B cell (primary cell): Measurements from ENCODE around the gene TAS2R3. TPM values are rescaled to one million over a fixed set of nuclear protein-coding genes. Genes with fewer than 3 reads are reported as not detected.
A peak's percentile ranks its signal among the peaks of the same experiment; 100 is the strongest.

Source experiments
- ATAC-seq: fragments of 200-7000 bp; cut with Tn5 transposase; one replicate; pipeline ENCODE4 v1.10.0; 2021; ENCODE audit warnings: low read depth, mild to moderate bottlenecking, moderate number of reproducible peaks, moderate library complexity
- CTCF ChIA-PET: fragments of 350-600 bp; sonication (Branson Sonifier 250); formaldehyde crosslinking; loops from one replicate; lab custom pipeline; 2021; ENCODE audit warnings: antibody characterized with exemption, inconsistent platforms; lab: Charles Lee
- POLR2A ChIA-PET: fragments of 350-600 bp; sonication (Branson Sonifier 250); formaldehyde crosslinking; loops from one replicate; lab custom pipeline; 2021; ENCODE audit warnings: antibody characterized with exemption; lab: Charles Lee
- DNase-seq: peaks from one replicate; pipeline ENCODE4 v3.0.0; 2013
- H2AFZ ChIP-seq: 2 replicates; pipeline ENCODE4 v1.6.1; 2012; ENCODE audit warnings: mild to moderate bottlenecking, low read depth, low read length; ENCODE audit not compliant: insufficient read depth, poor library complexity, severe bottlenecking
- H3K27ac ChIP-seq, 2 donors: 1 replicate in 1 of 2; 2 replicates in 1 of 2; pipeline ENCODE4 v1.5.1; 2012 to 2013; ENCODE audit warnings: low read length in 2 of 2, mild to moderate bottlenecking in 2 of 2, moderate library complexity in 1 of 2
- H3K27me3 ChIP-seq, 4 experiments: fragments of 200-600 bp in 1 of 4; sonication (generic) in 1 of 4; replicated peaks in 1 of 4; 1 replicate in 2 of 4; 2 replicates in 2 of 4; pipeline versions ENCODE4 v1.6.1 to v1.7.0; 2013 to 2016; ENCODE audit warnings: low read length in 3 of 4, mild to moderate bottlenecking in 2 of 4, mixed read lengths in 1 of 4, moderate library complexity in 1 of 4; ENCODE audit not compliant: insufficient read depth in 4 of 4, control insufficient read depth in 3 of 4; ENCODE audit errors: control extremely low read depth in 1 of 4
- H3K36me3 ChIP-seq, 2 experiments: replicated peaks in 1 of 2; 1 replicate in 1 of 2; 2 replicates in 1 of 2; pipeline versions ENCODE4 v1.6.1 to v1.7.1; 2013; ENCODE audit warnings: low read length in 1 of 2; ENCODE audit not compliant: insufficient read depth in 2 of 2, control insufficient read depth in 1 of 2; ENCODE audit errors: control extremely low read depth in 1 of 2, extremely low read depth in 1 of 2
- H3K4me1 ChIP-seq, 2 donors: fragments of 200-600 bp in 1 of 2; sonication (generic) in 1 of 2; 1 replicate in 1 of 2; 2 replicates in 1 of 2; pipeline versions ENCODE4 v1.5.1 to v1.6.1; 2013 to 2017; ENCODE audit warnings: low read length in 2 of 2; ENCODE audit not compliant: control insufficient read depth in 2 of 2, insufficient read depth in 2 of 2
- H3K4me2 ChIP-seq: replicated peaks from 2 replicates; pipeline ENCODE3; 2012; ENCODE audit warnings: mild to moderate bottlenecking, low read depth, low read length; ENCODE audit not compliant: poor library complexity, severe bottlenecking
- H3K4me3 ChIP-seq, 5 experiments: fragments of 200-600 bp in 1 of 5; sonication (generic) in 1 of 5; 1 replicate in 3 of 5; 2 replicates in 2 of 5; pipeline versions ENCODE4 v1.5.1 to v1.7.0; 2011 to 2016; ENCODE audit warnings: low read length in 4 of 5, mild to moderate bottlenecking in 4 of 5, low read depth in 2 of 5, control low read depth in 1 of 5, moderate library complexity in 1 of 5; ENCODE audit not compliant: insufficient read depth in 1 of 5; ENCODE audit errors: control extremely low read depth in 1 of 5, extremely low read depth in 1 of 5
- H3K79me2 ChIP-seq: fragments of 200-600 bp; sonication (generic); one replicate; pipeline ENCODE4 v1.6.0; 2016; ENCODE audit warnings: low read length; ENCODE audit not compliant: control insufficient read depth, insufficient read depth
- H3K9ac ChIP-seq: fragments of 200-600 bp; sonication (generic); 2 replicates; pipeline ENCODE4 v1.6.1; 2017; ENCODE audit warnings: mild to moderate bottlenecking, low read length, moderate library complexity
- H3K9me3 ChIP-seq, 3 donors: one replicate each; pipeline versions ENCODE4 v1.6.1 to v1.7.1; 2013; ENCODE audit warnings: low read length in 2 of 3; ENCODE audit not compliant: control insufficient read depth in 2 of 3, insufficient read depth in 1 of 3; ENCODE audit errors: control extremely low read depth in 1 of 3
- H4K20me1 ChIP-seq: 2 replicates; pipeline ENCODE4 v1.6.0; 2012; ENCODE audit warnings: mild to moderate bottlenecking, low read length; ENCODE audit not compliant: insufficient read depth, control insufficient read depth, poor library complexity, severe bottlenecking
- H3K27ac Mint-ChIP-seq: one replicate; pipeline ENCODE4 v1.8.0; 2021; ENCODE audit warnings: mixed read lengths
- H3K27me3 Mint-ChIP-seq: one replicate; pipeline ENCODE4 v1.8.0; 2021; ENCODE audit warnings: mixed read lengths
- H3K4me1 Mint-ChIP-seq: one replicate; pipeline ENCODE4 v1.8.0; 2021; ENCODE audit warnings: mixed read lengths
- H3K4me3 Mint-ChIP-seq: one replicate; pipeline ENCODE4 v1.8.0; 2021; ENCODE audit warnings: mixed read lengths
- H3K9me3 Mint-ChIP-seq: one replicate; pipeline ENCODE4 v1.8.0; 2022; ENCODE audit warnings: mixed read lengths; ENCODE audit not compliant: insufficient read depth
- EZH2 ChIP-seq: IDR thresholded peaks from 2 replicates; pipeline ENCODE4 v1.6.1; 2012; ENCODE audit warnings: borderline replicate concordance, low read depth, mild to moderate bottlenecking, moderate library complexity, low read length; ENCODE audit not compliant: insufficient read depth, poor library complexity, severe bottlenecking
- WGBS: methylation state at CpG from one replicate; pipeline ENCODE4 v1.1.5; 2013; ENCODE audit warnings: missing lambda C conversion rate; ENCODE audit not compliant: insufficient coverage; 5-methylcytosine and 5-hydroxymethylcytosine counted together
- intact Hi-C: fragments of 100-400 bp; cut with micrococcal nuclease; formaldehyde crosslinking; loops from one replicate; pipeline ENCODE4 v1.10.0; 2022
- polyA plus RNA-seq: library from polyadenylated mRNA; depleted of rRNA; stranded (reverse); fragments of >200 nt; gene quantifications from 2 replicates; pipeline ENCODE4 v1.2.3, GENCODE V29; 2012
- total RNA-seq, 2 donors: library from RNA; stranded (reverse); fragments of 120-200 nt in 1 of 2; gene quantifications; 1 replicate in 1 of 2; 2 replicates in 1 of 2; pipeline versions ENCODE4 v1.2.3 to v1.2.4, GENCODE V29; 2013 to 2022
- TF ChIP-seq, protein P1 (sequence below): fragments of 200-600 bp; IDR thresholded peaks from one replicate; pipeline ENCODE4 v1.8.0; 2022; ENCODE audit warnings: antibody characterized with exemption, mild to moderate bottlenecking

Gene TAS2R3
- total and polyA plus RNA-seq, 2 donors (not counting 1 experiment from before 2014, with no cell fraction given), result 8.6 TPM; not detected in 1

DNA sequence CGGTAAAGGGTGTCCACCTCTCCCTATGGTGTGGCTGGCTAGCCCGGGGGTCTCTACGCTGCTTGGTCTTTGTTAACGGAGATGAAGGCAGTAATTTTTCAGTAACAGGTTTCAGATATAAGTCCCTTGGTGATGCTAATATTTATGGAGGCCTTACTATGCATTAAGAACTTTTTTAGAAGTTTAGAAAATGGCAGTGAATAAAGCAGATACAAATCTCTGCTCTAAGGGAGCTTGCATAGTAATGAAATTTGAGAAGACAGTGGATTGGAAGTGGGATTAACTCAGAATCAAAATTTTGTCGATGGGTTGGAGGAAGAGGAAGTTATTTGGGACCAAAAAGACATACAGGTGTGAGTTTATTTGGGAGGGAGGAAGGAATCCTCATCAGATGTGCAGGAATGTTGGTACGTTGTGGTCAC, 25.3 kb upstream of the TAS2R3 start:
- Histone ChIP-seq H4K20me1 (peaks cover under 1% of the 10 kb centered on the region), H3K4me2 (peak overlapping the region; percentile 61), H3K36me3 (peaks cover 11 to 32% of the 10 kb centered on the region in 2 experiments), H3K27me3 (no peaks in the 10 kb centered on the region), H3K4me1 (peaks cover 19 to 20% of the 10 kb centered on the region in 2 donors), H3K79me2 (peaks cover 29% of the 10 kb centered on the region), H3K9me3 (no peaks in the 10 kb centered on the region), H3K4me3 (peak overlapping the region; percentile 66 to 93 (median 90)), H3K27ac (peak overlapping the region; percentile 84 to 92), H3K9ac (peak overlapping the region; percentile 72), H2AFZ (peak overlapping the region; percentile 79)
- Mint-ChIP-seq H3K27me3 (no peaks in the 10 kb centered on the region), H3K4me3 (peak overlapping the region; percentile 95), H3K9me3 (no peaks in the 10 kb centered on the region), H3K4me1 (peaks cover 37% of the 10 kb centered on the region), H3K27ac (peak overlapping the region; percentile 97)
- DNase-seq (no peak), ATAC-seq (no peak)
- no peak for TF ChIP-seq EZH2
- TF ChIP-seq, protein P1, sequence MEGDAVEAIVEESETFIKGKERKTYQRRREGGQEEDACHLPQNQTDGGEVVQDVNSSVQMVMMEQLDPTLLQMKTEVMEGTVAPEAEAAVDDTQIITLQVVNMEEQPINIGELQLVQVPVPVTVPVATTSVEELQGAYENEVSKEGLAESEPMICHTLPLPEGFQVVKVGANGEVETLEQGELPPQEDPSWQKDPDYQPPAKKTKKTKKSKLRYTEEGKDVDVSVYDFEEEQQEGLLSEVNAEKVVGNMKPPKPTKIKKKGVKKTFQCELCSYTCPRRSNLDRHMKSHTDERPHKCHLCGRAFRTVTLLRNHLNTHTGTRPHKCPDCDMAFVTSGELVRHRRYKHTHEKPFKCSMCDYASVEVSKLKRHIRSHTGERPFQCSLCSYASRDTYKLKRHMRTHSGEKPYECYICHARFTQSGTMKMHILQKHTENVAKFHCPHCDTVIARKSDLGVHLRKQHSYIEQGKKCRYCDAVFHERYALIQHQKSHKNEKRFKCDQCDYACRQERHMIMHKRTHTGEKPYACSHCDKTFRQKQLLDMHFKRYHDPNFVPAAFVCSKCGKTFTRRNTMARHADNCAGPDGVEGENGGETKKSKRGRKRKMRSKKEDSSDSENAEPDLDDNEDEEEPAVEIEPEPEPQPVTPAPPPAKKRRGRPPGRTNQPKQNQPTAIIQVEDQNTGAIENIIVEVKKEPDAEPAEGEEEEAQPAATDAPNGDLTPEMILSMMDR, result peak; percentile 17
- intact Hi-C loops, result loop anchor here (1.0 to 5.0 kb wide), 7 partner anchors 37 to 1561 kb away; partner anchors contain the start of genes AGK, BRAF and KDM7A
- ChIA-PET CTCF (interaction anchor here (1.0 to 7.6 kb wide), 14 partner anchors 23 to 1065 kb away, joined by 3 to 66 read pairs (median 4); partner anchors contain the start of genes ADCK2, DENND11, MRPS33 and WEE2), POLR2A (interaction anchor here (0.8 to 2.2 kb wide), 3 partner anchors 37 to 1260 kb away, joined by 3 to 21 read pairs (median 7); partner anchors contain the start of genes DENND11 and MRPS33)
- 0% methylated on average over 1 of the region's 6 CpGs for WGBS

- H3K36me3 ChIP-seq, result peaks cover 12 to 38% of the 10 kb centered on the region in 2 experiments
- intact Hi-C loops, result loop anchor here (2.0 to 5.0 kb wide), 2 partner anchors 814 to 1562 kb away; partner anchors contain the start of genes BRAF and KDM7A
- H3K9me3 ChIP-seq, result no peaks in the 10 kb centered on the region
- H3K79me2 ChIP-seq, result peaks cover 29% of the 10 kb centered on the region
- Mint-ChIP-seq H3K27ac (peak overlapping the region; percentile 74), H3K4me3 (peak overlapping the region; percentile 71), H3K4me1 (peaks cover 37% of the 10 kb centered on the region), H3K9me3 (no peaks in the 10 kb centered on the region), H3K27me3 (no peaks in the 10 kb centered on the region)
- 85% methylated on average over 1 of the region's 3 CpGs for WGBS
- H3K4me2 ChIP-seq, result peak overlapping the region; percentile 61
- CTCF ChIA-PET, result interaction anchor here (1.7 to 7.6 kb wide), 5 partner anchors 43 to 725 kb away, joined by 5 to 66 read pairs (median 11); partner anchors contain the start of gene MRPS33
- peaks cover 6% of the 10 kb centered on the region for H4K20me1 ChIP-seq
- peak overlapping the region; percentile 72 for H3K9ac ChIP-seq
- ATAC-seq (no peak), DNase-seq (no peak)
- no peak overlapping the region for H2AFZ ChIP-seq
- TF ChIP-seq, protein P1, result no peak
- TF ChIP-seq EZH2, result no peak
- peak overlapping the region in 1 of 5 experiments; percentile 66 for H3K4me3 ChIP-seq
- H3K27ac ChIP-seq, result peak overlapping the region in 1 of 2 donors; percentile 92
- peaks cover 19 to 20% of the 10 kb centered on the region in 2 donors for H3K4me1 ChIP-seq
- POLR2A ChIA-PET, result interaction anchor here (2.2 kb wide), 1 partner anchor 37 kb away, joined by 21 read pairs; the partner anchor contains the start of gene DENND11
- no peaks in the 10 kb centered on the region for H3K27me3 ChIP-seq
These were observed 24.6 kb upstream of the TAS2R3 start for GRCh38 chr7:141739250-141739649.
